HG02852 (cell line): Measurements from ENCODE around the gene PEX11G.
A peak's percentile ranks its signal among the peaks of the same experiment; 100 is the strongest.

Experiments used
- ATAC-seq: cut with Tn5 transposase; IDR thresholded peaks from one replicate; pipeline ENCODE4 v1.9.1; 2021; ENCODE audit warnings: mild to moderate bottlenecking, moderate library complexity; ENCODE audit not compliant: unreplicated experiment

Gene PEX11G

DNA sequence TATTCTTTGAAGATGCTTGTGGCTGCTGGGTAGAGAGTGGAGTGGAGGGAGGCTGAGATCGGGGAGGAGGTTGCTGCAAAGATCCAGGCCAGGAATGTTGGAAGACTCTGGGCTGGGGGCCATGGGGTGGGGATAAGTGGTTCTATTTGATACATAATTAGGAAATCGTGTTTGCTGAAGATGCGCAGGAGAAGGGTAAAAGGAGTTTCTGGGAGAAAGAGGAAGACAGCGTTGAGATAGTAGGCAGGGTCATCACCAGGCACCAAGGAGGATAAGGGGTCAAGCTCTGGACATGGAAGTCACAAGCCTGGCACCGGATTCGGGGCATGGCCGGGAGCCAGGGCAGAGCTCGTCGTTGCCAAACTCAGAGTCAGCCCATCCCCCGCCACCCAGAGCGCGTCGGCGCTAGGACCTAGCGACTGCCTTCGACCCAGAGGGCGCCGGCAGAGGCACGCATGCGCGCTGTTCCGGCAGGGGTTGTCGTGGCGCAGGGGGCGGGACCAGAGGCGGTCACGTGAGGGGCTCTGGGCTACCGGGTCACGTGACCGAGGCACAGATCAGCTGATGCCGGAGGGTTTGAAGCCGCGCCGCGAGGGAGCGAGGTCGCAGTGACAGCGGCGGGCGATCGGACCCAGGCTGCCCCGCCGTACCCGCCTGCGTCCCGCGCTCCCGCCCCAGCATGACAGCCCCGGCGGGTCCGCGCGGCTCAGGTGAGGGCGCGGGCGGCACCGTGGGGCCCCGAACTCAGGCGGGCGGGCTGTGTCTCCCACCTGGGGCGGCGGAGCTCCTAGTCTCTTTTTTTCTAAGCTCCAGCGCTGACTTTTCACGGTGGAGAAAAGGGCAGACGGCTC is 33.5 kb upstream of the PEX11G start, which contains the start of gene MCOLN1:
MCOLN1 (plus strand) TSS at position 553 of the 851 bp plus-strand sequence; CDS start at position 680, 127 bp downstream.
- peak; percentile 74 for ATAC-seq

GRCh38 chr19:7521551-7522071 is 32.8 kb upstream of the PEX11G start:
- no peak for ATAC-seq

DNA sequence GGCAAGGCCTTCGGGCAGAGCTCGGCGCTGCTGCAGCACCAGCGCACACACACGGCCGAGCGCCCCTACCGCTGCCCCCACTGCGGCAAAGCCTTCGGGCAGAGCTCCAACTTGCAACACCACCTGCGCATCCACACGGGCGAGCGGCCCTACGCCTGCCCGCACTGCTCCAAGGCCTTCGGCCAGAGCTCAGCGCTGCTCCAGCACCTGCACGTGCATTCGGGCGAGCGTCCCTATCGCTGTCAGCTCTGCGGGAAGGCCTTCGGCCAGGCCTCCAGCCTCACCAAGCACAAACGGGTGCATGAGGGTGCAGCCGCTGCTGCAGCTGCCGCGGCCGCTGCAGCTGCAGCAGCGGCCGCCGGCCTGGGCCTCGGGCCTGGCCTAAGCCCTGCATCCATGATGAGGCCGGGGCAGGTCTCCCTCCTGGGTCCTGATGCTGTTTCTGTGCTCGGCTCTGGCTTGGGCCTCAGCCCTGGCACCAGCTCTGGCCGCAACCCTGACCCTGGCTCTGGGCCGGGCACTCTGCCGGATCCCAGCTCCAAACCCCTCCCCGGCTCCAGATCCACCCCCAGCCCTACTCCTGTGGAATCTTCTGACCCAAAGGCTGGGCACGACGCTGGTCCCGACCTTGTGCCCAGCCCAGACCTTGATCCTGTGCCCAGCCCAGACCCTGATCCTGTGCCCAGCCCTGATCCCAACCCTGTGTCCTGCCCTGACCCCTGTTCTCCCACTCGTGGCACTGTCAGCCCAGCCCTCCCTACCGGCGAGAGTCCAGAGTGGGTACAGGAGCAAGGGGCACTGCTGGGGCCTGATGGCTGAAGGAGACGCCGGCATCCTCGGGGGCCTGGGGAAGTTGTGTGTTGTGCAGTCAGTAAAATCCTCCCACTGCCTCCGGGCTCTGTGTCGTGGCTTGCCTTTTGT is 31.6 kb upstream of the PEX11G start:
- ATAC-seq: no peak

DNA sequence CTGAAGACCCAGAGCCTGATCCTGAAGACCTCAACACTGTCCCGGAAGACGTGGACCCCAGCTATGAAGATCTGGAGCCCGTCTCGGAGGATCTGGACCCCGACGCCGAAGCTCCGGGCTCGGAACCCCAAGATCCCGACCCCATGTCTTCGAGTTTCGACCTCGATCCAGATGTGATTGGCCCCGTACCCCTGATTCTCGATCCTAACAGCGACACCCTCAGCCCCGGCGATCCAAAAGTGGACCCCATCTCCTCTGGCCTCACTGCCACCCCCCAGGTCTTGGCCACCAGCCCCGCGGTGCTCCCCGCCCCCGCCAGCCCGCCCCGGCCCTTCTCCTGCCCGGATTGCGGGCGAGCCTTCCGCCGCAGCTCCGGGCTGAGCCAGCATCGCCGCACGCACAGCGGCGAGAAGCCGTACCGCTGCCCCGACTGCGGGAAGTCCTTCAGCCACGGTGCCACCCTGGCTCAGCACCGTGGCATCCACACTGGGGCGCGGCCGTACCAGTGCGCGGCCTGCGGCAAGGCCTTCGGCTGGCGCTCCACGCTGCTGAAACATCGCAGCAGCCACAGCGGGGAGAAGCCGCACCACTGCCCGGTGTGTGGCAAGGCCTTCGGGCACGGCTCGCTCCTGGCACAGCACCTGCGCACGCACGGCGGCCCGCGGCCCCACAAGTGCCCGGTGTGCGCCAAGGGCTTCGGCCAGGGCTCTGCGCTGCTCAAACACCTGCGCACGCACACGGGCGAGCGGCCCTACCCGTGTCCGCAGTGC is 30.7 kb upstream of the PEX11G start:
- no peak for ATAC-seq

DNA sequence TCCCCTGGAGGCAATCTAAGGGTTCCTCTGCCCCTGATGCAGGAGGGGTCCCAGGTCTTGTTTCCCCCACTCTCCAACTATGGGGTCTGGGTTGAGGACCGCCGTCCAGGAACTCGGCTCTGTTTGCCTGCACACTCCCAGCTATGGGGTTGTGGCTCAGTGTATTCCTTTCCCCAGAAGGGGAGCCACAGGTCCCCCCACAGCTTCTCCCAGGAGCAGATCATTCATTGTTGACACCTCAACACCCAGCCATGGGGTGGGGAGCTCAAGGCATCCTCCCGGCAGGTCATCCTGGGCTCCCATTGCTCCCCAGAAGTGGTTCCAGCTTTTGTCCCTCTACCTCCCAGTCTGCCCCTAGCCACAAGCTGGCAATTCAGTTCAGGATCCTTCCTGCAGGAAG is 28.0 kb upstream of the PEX11G start:
- no peak for ATAC-seq

- ATAC-seq: no peak
Observed at GRCh38 chr19:7516333-7516732, 27.5 kb upstream of the PEX11G start.

DNA sequence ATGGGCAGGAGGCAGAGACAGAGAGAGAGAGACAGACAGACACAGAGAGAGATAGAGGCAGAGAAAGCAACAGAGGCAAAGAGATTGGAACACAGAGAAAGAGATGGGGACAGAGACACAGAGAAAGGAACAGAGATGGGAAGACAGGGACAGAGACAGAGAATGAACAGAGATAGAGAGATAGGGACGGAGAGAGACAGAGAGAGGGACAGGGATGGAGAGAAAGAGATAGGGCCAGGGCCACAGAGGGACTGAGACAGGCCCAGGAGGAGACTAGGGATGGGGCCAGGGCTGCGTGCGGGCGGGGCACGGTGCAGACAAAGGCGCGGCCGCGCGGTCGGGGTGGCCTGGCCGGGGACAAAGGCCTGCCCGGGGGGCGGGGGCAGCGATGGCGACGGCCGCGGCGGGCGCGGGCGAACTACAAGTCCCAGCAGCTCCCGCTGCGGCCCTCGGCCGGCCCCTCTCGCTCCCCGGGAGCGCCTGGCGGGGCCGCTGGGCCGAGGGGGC is 26.9 kb upstream of the PEX11G start, which contains the start of gene ZNF358:
ZNF358 (plus strand) TSS at position 459 of the 507 bp plus-strand sequence. CDS start 3,140 bp downstream, outside the sequence.
- ATAC-seq: no peak

GRCh38 chr19:7515110-7515644 is 26.3 kb upstream of the PEX11G start:
- no peak for ATAC-seq

DNA sequence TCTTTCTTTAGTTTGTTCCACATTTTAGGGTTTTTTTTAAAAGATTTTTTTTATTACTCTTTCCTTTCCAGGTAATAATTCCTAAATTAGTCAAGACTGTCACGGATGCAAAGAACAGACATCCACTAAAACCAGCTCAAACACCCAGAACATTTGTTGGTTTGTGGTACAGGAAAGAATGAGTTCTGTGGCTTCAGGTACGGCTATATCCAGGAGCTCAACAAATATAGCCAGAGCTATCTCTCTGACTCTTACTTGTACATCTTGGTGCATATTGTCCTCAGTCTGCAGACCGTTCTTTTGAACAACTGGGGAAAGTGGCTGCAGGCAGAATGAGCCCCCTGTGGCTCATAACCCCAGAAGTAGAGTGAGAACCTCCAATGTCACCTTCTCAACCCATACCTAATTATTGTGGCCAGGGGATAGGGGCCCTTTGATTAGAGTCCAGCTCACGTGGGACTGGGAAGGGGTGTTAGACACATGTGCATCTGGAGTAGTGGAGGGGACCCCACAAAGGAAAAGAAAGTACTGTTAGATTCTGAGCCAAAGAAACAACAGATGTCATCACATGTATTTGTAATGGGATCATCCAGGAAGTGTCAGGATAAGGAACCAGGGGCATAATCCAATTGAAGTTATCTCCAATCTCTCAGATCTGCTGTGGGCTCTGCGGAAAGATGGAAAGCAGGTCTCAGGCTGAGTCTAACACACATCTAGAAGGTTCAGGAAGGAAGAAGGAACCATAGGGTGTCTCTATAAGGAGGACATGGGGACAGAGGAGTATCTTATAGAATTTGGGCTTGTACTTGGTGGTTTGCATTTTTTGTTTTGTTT is 25.2 kb upstream of the PEX11G start:
- no peak for ATAC-seq

- ATAC-seq: no peak
Observed at GRCh38 chr19:7512400-7512851, 23.6 kb upstream of the PEX11G start.

GRCh38 chr19:7509625-7510024 is 20.8 kb upstream of the PEX11G start:
- ATAC-seq: no peak

GRCh38 chr19:7507884-7508283 is 19.0 kb upstream of the PEX11G start:
- ATAC-seq: no peak

- ATAC-seq: no peak
Observed at GRCh38 chr19:7506385-7507328, 17.8 kb upstream of the PEX11G start.

GRCh38 chr19:7505682-7506384 is 17.0 kb upstream of the PEX11G start:
- no peak for ATAC-seq

DNA sequence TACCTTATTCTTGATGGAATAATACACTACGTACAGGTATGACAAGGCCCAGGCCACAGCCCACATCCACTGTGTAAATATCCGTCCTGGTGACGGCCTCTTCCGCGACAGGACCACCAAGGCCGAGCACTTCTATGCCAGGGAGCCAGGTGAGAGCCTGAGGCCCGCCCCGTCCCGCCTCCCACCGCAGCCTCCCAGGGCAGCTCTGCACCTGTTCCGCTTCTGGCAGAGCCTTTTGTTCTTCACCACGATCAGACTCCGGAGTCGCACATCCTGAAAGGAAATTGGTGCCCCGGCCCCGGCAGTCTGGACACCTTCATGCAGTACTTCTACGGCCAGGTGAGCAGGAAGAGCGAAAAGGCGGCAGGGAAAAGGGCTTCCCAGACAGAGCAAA is 16.4 kb upstream of the PEX11G start:
- ATAC-seq: no peak

DNA sequence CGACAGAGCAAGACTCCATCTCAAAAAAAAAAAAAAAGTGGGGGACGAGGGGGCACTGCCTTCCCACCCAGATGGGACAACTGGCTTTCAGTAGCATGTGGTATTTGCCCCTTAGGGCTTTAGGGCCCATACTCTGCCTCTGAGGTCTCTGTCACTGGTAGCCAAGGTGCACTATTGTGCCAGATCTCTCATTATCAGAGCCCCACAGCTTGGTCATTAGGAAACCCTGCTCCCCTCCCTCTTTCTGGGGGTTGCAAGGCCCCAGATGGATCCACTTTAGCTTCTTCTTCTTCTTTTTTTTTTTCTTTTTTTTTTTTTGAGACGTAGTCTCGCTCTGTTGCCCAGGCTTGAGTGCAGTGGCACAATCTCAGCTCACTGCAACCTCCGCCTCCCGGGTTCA is 15.8 kb upstream of the PEX11G start:
- no peak for ATAC-seq

DNA sequence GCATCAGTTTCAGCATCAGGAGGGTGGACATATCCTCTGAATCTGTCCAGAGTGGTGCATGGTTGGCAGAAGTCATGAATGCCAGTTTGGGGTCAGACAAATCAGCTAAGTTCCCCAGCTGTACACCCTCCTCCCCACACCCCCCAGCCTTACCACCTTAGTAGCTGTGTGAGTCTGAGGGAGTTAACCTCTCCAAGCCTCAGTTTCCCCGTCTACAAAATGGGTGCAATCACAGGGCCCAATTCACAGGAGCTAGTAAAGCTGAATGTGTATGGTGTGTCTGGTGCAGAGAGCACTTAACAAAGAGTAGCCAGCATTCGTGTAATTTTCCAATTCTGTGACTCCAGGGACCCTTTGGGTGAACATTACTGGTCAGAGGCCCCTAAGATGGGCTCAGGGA is 13.7 kb upstream of the PEX11G start:
- ATAC-seq: no peak
